Mesodermal cell (in vitro differentiated cells): Measurements from ENCODE around the gene MINDY4B.
"Not testable (repeated sequence)": the region's sequence is repeated elsewhere in the genome, so short reads cannot be mapped to it uniquely, and the experiment has no call there.

Experiments used
- H3K27ac ChIP-seq: 2 replicates; pipeline ENCODE4 v1.7.0; 2013; ENCODE audit warnings: mild to moderate bottlenecking, low read depth, low read length, moderate library complexity; ENCODE audit not compliant: severe bottlenecking
- H3K36me3 ChIP-seq: 2 replicates; pipeline ENCODE4 v1.7.1; 2013; ENCODE audit warnings: mild to moderate bottlenecking, low read length, moderate library complexity; ENCODE audit not compliant: control insufficient read depth, insufficient read depth
- H3K4me1 ChIP-seq: one replicate; pipeline ENCODE4 v1.7.1; 2013; ENCODE audit warnings: mild to moderate bottlenecking, low read length; ENCODE audit not compliant: insufficient read depth, control insufficient read depth, poor library complexity, severe bottlenecking
- H3K4me3 ChIP-seq: 2 replicates; pipeline ENCODE4 v1.7.0; 2013; ENCODE audit warnings: low read length, control low read depth, mild to moderate bottlenecking; ENCODE audit not compliant: insufficient read depth, poor library complexity, severe bottlenecking; ENCODE audit errors: extremely low read depth
- H3K9me3 ChIP-seq: 2 replicates; pipeline ENCODE4 v1.7.1; 2013; ENCODE audit warnings: mild to moderate bottlenecking, low read length, moderate library complexity; ENCODE audit not compliant: control insufficient read depth
- WGBS, 2 experiments: methylation state at CpG; one replicate each; pipeline ENCODE4 v1.1.5; 2013; ENCODE audit warnings: missing lambda C conversion rate in 2 of 2; ENCODE audit not compliant: insufficient coverage in 2 of 2; 5-methylcytosine and 5-hydroxymethylcytosine counted together

The MINDY4B gene

GRCh38 chr3:150876611-150877265, 28.5 kb downstream of the MINDY4B start:
- Histone ChIP-seq H3K4me3 (no peak overlapping the region), H3K4me1 (no peaks in the 10 kb centered on the region), H3K27ac (no peak overlapping the region), H3K9me3 (no peaks in the 10 kb centered on the region), H3K36me3 (no peaks in the 10 kb centered on the region)
- 84 to 91% methylated on average over 4 to 6 of the region's 6 CpGs for WGBS, 2 experiments

GRCh38 chr3:150875548-150875947, 29.7 kb downstream of the MINDY4B start:
- Histone ChIP-seq H3K4me3 (no peak overlapping the region), H3K36me3 (no peaks in the 10 kb centered on the region), H3K27ac (no peak overlapping the region), H3K9me3 (no peaks in the 10 kb centered on the region), H3K4me1 (peaks cover 8% of the 10 kb centered on the region)
- WGBS, 2 experiments = 80% methylated on average over 1 of the region's 2 CpGs; no CpG with 5 or more reads in 1 of the 2 experiments

- H3K9me3 ChIP-seq = no peaks in the 10 kb centered on the region
- peaks cover 15% of the 10 kb centered on the region for H3K4me1 ChIP-seq
- no peaks in the 10 kb centered on the region for H3K36me3 ChIP-seq
- H3K4me3 ChIP-seq = no peak overlapping the region
- 80% methylated on average over 1 of the region's 1 CpG; no CpG with 5 or more reads in 1 of the 2 experiments for WGBS, 2 experiments
- H3K27ac ChIP-seq = no peak overlapping the region
Observed at GRCh38 chr3:150874666-150875219, 30.5 kb downstream of the MINDY4B start.

DNA sequence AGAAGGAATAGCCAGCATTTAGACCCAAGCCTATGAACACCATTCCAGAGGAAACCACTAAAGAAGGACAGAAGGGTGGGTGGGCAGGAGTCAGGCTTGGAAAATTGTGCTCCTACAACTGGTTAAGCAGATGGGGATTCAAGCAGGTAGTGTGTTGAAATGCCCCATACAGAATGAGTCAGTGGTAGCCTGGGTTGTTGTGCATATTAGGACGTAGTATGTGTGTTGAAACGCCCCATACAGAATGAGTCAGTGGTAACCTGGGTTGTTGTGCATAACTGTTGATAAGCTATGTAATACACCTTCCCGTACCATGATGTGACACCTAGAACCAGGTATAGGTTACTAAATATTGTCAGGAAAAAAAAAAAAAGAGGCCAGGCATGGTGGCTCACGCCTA, 34.0 kb downstream of the MINDY4B start:
- H3K4me1 ChIP-seq = peaks cover 19% of the 10 kb centered on the region
- H3K4me3 ChIP-seq = no peak overlapping the region
- no peak overlapping the region for H3K27ac ChIP-seq
- 90 to 94% methylated on average over 3 of the region's 4 CpGs for WGBS, 2 experiments
- H3K36me3 ChIP-seq = no peaks in the 10 kb centered on the region
- no peaks in the 10 kb centered on the region for H3K9me3 ChIP-seq

DNA sequence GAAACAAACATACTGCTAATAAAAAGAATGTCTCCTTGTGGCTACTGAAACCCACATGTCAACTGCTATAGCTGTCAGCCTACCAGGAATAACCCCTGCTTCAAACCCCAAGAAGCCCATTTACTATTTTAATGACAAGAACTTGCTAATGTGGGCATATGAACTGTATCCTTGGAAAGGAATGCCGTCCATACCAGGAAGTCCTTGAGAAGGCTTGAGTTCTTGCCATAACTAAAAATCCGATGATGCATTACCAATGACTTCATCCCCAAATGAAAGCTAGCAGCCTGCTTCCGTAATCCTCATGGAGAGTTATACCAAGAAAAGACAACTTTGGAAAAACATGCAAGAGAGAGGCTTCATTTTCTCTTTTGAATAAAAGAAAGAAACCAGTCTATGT, 34.8 kb downstream of the MINDY4B start:
- H3K4me3 ChIP-seq = no peak overlapping the region
- H3K36me3 ChIP-seq = no peaks in the 10 kb centered on the region
- no peak overlapping the region for H3K27ac ChIP-seq
- peaks cover 19% of the 10 kb centered on the region for H3K4me1 ChIP-seq
- no peaks in the 10 kb centered on the region for H3K9me3 ChIP-seq
- 86% methylated on average over 1 of the region's 3 CpGs; no CpG with 5 or more reads in 1 of the 2 experiments for WGBS, 2 experiments

- Histone ChIP-seq H3K4me3 (no peak overlapping the region), H3K4me1 (peaks cover 19% of the 10 kb centered on the region), H3K27ac (no peak overlapping the region), H3K9me3 (no peaks in the 10 kb centered on the region), H3K36me3 (no peaks in the 10 kb centered on the region)
- whole genome bisulfite sequencing, 2 experiments = 80 to 93% methylated on average over 1 to 3 of the region's 3 CpGs
Observed at GRCh38 chr3:150868282-150868681, 37.0 kb downstream of the MINDY4B start.

GRCh38 chr3:150867434-150867833, 37.8 kb downstream of the MINDY4B start:
- H3K9me3 ChIP-seq = no peaks in the 10 kb centered on the region
- H3K36me3 ChIP-seq = no peaks in the 10 kb centered on the region
- H3K4me3 ChIP-seq = no peak overlapping the region
- H3K27ac ChIP-seq = no peak overlapping the region
- peaks cover 19% of the 10 kb centered on the region for H3K4me1 ChIP-seq
- 72 to 92% methylated on average over 2 of the region's 3 CpGs for WGBS, 2 experiments

DNA sequence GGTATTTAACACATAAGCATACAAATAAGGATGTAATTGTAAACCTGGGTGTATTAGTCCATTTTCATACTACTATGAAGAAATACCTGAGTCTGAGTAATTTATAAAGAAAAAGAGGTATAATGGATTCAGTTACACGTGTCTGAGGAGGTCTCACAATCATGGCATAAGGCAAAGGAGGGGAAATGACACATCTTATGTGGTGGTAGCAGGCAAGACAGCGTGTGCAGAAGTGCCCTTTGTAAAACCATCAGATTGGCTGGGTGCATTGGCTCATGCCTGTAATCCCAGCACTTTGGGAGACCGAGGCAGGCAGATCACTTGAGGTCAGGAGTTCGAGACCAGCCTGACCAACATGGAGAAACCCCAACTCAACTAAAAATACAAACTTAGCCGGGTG, 41.3 kb downstream of the MINDY4B start:
- 86 to 91% methylated on average over 3 to 4 of the region's 5 CpGs for WGBS, 2 experiments
- H3K36me3 ChIP-seq, H3K9me3 ChIP-seq, H3K4me1 ChIP-seq, H3K27ac ChIP-seq, H3K4me3 ChIP-seq: not testable (repeated sequence)

DNA sequence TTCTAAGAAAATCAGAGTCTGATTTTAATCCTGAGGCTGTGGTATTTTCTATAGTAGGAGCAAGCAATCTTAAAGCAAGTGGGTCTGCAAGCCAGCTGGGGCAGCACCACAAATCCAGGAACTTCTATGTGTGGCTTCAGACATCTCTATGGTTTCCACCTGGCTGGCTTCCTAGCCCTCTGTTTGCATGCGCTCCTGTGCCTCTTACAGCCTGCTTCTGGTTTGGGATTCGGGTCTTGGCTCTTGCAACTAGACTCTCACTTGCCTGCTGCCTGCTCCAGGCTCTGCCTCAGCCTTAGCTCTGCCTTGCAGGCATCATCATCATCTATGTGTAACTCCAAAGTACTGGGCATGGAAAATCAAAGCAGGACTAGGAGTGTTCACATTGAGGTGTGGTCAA, 43.4 kb downstream of the MINDY4B start:
- Histone ChIP-seq H3K36me3 (no peaks in the 10 kb centered on the region), H3K4me1 (no peaks in the 10 kb centered on the region), H3K9me3 (no peaks in the 10 kb centered on the region), H3K4me3 (no peak overlapping the region), H3K27ac (no peak overlapping the region)
- WGBS, 2 experiments = 96% methylated on average over 2 of the region's 2 CpGs; no CpG with 5 or more reads in 1 of the 2 experiments

DNA sequence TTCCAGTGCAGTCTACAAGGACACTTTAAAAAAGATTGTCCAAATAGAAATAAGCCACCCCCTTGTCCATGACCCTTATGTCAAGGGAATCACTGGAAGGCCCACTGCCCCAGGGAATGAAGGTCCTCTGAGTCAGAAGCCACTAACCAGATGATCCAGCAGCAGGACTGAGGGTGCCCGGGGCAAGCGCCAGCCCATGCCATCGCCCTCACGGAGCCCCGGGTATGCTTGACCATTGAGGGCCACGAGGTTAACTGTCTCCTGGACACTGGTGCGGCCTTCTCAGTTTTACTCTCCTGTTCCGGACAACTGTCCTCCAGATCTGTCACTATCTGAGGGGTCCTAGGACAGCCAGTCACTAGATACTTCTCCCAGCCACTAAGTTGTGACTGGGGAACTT, 47.3 kb downstream of the MINDY4B start:
- H3K4me1 ChIP-seq, H3K36me3 ChIP-seq: not testable (repeated sequence)

DNA sequence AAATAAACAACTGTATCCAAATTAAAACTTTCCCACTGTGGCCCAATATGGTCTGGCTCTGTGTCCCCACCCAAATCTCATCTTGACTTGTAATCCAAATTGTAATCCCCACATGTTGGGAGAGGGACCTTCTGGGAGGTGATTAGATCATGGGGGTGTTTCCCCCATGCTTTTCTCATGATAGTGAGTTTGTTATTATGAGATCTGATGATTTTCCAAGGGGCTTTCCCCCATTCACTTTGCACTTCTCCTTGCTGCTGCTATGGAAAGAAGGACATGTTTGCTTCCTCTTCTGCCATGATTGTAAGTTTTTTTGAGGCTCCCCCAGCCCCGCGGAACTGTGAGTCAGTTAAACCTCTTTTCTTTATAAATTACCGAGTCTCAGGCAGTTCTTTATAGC, 55.0 kb downstream of the MINDY4B start:
- Histone ChIP-seq H3K27ac (no peak overlapping the region), H3K9me3 (peaks cover 5% of the 10 kb centered on the region), H3K36me3 (no peaks in the 10 kb centered on the region), H3K4me3 (no peak overlapping the region), H3K4me1 (no peaks in the 10 kb centered on the region)
- WGBS, 2 experiments = 80% methylated on average over 2 of the region's 3 CpGs; no CpG with 5 or more reads in 1 of the 2 experiments

More for the DNA sequence above, 47.3 kb downstream of the MINDY4B start:
- WGBS, 2 experiments = 99% methylated on average over 8 of the region's 8 CpGs; no CpG with 5 or more reads in 1 of the 2 experiments
- H3K4me3 ChIP-seq, H3K9me3 ChIP-seq, H3K27ac ChIP-seq: not testable (repeated sequence)
